Activated CD8-positive, alpha-beta memory T cell treated with anti-CD3 and anti-CD28 coated beads for 24 hours (primary cell): Measurements from ENCODE around the gene FAM3C.
A peak's percentile ranks its signal among the peaks of the same experiment; 100 is the strongest.
"Not testable (repeated sequence)": the region's sequence is repeated elsewhere in the genome, so short reads cannot be mapped to it uniquely, and the experiment has no call there.

ENCODE experiments used
- DNase-seq: peaks from one replicate; pipeline ENCODE4 v3.0.0-alpha.2; 2020

FAM3C gene, protein sequence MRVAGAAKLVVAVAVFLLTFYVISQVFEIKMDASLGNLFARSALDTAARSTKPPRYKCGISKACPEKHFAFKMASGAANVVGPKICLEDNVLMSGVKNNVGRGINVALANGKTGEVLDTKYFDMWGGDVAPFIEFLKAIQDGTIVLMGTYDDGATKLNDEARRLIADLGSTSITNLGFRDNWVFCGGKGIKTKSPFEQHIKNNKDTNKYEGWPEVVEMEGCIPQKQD

DNA sequence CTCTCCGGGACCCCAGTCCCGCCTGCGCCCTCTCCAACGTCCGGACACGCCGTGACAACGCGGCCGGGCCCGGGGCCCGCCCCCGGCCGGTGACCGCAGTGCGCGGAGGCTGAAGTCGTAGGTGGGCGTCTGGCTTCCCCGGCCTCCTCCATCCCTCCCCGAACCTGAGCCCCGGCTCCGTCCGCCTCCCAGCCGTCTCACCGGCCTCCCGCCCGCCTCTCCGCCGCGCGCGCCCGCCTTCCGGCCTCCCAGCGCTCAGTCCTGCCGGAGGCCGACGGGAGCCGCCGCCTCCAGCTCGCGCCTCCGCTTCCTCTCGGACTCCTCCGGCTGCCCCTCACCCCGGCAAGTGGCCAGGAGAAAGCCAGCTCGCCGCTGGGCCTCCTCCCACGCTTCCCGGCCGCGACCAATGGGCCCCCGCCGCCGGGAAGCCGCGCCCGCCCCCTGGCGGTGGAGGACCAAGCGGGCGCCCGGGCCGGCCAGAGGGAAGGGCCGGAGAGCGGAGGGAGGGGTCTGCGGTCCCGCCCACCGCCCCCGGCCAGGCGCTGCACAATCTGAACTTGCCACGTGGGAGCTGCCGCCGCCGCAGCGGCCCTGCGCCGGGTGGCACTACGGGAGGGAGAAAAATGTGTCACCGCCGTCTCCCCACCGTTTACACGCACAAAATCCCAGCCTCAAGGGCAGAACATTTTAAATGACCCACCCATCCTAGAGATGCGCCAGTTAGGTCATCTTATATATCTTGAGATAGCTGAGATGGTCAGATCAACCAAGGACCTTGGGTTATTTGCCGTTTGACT, at the start of gene FAM3C:
Gene FAM3C (minus strand): TSS at position 348 of the 797 bp plus-strand sequence. CDS start 13,339 bp downstream, outside the sequence.
- peak; percentile 96 for DNase-seq

DNA sequence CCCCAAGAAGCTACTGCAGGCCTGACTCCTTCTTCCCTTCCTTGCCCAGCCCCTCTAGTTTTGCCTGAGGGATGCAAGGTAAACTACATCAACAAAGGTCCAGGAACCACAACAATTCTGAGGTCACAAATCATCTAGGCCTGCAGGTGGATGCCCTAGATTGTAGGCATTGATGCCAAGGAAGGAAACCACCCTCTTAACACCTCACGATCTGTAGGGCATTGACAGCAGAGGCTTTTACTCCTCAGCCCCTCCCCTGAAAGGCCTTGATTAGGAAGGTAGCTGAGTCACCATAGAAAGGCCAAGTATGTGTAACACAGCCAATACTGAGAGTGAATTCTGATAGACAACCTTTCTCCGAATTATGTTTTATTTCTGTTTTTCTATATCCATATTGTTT, 46.7 kb upstream of the FAM3C start:
- no peak for DNase-seq

DNA sequence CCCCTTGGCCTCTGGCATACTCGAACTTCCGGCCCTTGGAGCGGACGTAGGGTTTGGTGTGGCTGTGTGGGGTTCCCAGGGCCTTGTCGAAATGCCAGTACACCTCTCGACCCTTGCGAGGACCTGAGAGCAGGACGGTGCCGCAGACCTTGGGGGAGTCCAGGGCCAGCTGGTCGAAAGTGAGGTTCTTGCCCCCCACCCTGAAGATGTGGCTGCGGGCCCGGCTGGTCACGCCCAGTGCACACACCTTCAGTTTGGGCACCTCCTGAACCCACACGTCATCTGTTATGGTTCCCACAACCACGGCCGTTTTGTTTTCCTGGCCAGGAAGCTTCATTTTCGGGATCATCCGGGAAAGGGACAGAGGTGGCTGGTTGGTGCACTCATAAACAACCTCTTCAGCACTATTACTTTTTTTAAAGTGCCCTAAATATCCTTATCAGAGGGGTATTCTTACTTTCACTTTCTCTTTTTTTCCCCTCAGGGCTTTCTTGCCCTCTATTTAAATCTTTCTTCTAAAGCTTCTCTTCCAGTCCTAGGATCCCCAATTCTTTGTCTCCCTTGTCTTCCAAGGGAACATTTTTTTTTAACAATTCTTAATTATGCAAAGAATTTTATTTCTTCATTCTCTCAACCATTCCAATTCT, 44.9 kb upstream of the FAM3C start:
- DNase-seq = no peak

DNA sequence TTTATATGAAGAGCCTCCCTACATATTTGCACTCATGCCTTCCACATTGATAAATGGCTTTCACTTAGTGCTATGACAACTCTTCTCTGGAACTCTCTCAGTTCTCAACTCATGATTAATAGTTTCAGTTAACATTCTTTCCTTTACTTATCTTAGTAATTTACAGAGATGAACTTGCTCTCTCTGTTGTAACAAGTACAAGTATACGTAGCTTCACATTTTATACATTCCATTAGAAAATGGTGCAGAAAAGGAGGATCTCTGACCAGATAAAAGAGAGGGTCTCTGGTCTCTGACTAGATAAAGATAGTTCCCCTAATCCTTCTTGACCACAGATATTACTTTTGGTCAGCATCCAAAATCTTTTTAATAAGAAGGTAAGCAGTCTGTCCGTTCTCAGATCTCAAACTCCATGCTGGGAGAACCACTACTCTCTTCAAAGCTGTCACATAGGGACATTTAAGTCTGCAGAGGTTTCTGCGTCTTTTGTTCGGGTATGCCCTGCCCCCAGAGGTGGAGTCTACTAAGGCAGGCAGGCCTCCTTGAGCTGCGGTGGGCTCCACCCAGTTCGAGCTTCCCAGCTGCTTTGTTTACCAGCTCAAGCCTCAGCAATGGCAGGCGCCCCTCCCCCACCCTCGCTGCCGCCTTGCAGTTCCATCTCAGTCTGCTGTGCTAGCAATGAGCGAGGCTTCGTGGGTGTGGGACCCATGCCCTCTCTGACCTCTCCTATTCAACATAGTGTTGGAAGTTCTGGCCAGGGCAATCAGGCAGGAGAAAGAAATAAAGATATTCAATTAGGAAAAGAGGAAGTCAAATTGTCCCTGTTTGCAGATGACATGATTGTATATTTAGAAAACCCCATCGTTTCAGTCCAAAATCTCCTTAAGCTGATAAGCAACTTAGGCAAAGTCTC, 42.2 kb upstream of the FAM3C start:
- DNase-seq = peak; percentile 78

- DNase-seq = no peak
Observed at GRCh38 chr7:121437470-121437869, 41.4 kb upstream of the FAM3C start.

DNA sequence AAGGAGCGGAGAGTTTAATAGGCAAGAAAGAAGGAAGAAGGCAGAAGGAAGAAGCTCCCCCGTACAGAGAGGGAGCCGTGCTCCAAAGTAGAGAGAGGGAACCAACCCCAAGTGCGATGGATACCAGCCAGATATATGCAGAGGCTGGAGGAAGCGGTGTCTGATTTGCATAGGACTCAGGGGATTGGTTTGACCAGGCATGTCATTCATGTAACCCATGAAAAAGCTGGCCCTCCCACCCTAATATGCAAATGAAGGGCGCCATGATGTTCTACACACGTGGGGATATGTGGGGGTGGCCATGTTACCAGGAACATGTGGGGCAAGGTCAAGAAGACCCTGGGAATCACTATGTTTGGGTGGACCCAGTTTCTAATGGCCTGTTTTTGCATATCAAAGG, 40.6 kb upstream of the FAM3C start:
- no peak for DNase-seq

DNA sequence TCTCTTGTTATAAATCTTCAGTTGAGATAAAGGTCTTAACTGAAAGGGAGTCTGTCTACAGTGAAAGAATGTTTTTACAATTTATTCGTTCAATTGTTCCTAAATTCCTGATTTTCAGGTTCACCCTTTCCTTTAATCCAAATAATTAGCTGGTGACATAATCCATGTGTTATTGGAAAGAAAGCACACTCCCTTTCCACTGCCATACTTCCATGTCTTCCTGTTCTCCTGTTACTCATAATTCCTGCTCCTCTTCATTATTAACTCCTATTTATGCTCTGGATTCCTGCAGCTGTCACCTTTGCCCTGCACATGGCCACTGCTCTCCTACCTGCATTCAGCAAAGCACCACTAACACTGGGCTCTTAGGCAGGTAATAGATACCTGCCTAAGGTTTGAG, 40.0 kb upstream of the FAM3C start:
- no peak for DNase-seq

- DNase-seq = no peak
Observed at GRCh38 chr7:121433775-121434174, 37.7 kb upstream of the FAM3C start.

- DNase-seq = not testable (repeated sequence)
Observed at GRCh38 chr7:121432486-121432885, 36.4 kb upstream of the FAM3C start.

DNA sequence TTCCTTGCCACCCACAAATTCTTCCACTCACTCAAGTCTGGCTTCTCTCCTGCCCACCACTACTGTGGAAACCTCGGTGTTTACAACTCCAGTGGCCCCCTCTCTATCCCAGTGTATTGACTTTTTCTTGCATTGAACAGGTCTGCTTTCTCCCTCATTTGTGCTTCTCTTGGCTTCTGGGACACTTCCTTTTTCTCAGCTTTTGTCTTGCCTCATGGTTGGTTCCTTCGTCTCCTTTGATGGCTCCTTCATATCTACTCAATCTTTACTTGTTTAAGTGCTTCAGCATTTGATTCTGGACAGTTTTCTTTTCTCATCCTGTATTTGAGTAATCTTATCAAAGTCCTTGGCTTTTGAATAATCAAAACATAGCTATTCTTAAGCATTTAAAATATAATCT, 35.9 kb upstream of the FAM3C start:
- DNase-seq = no peak

DNA sequence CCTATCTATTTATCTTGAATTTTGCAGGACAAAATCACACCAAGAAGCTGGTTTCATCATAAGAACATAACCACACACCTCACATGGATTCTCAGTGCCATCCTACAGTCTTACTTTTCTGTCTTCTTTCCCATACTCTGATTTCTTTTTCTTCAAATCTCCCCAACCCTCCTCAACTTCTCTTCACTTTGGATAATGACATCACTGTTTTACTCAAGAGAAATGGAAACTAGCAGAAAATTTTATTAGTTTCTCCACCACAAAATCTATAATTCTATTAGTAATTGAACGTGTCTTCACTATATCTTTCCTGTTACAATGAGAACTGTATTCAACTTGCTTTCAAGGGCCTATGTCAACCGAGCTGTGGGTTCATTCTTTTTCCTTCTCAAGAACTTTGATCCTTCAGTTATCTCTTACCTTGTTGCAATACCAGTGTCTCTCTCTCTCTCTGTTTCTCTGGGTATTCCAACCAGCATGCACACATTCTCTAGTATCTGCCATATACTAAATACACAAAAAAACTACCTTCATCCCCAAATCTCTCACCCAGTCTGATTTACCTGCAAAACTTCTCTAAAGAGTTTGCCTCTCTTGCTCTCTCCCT, 35.4 kb upstream of the FAM3C start:
- DNase-seq = no peak

- no peak for DNase-seq
Observed at GRCh38 chr7:121430558-121430957, 34.5 kb upstream of the FAM3C start.

DNA sequence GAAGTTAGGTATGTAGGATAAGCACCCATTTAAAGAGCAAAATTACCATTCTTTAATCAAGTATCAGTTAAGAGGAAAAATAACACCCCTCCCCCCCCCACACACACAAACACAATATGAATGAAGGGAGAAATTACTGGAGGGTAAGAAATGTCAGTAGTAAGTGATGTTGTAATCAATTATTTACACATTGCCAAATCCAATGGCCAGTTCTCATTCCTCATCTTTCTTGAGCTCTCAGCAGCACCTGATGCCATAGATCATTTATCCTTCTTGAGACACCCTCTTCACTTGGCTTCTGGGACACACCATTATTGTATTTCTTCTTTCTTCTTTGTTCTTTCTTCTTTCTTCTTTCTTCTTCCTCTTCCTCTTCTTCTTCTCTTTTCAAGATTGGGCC, 33.7 kb upstream of the FAM3C start:
- DNase-seq = no peak

DNA sequence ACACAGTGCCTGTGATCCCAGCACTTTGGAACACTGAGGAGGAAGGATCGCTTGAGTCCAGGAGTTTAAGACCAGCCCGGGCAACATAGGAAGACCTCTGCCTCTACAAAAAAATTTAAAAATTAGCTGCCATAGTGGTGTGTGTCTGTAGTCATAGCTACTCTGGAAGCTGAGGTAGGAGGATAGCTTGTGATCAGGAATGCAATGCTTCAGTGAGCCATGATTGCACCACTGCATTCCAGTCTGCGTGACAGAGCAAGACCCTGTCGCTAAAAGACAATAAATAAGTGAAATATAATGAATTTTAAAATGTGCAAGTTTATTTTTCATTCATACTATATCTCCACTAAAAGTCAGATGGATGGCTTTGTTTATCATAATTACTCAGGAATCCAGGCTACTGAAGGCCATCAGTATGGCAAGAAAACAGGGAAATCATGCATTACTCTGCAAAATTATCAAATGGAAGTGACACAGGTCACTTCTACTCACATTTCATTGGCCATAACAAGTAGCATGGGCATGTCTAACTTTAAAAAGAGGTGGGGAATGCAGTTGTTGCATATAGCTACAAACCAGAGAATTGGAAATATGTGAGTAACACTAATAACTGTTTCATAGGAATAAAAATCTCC, 32.9 kb upstream of the FAM3C start:
- no peak for DNase-seq

- not testable (repeated sequence) for DNase-seq
Observed at GRCh38 chr7:121421743-121422142, 25.6 kb upstream of the FAM3C start.

- no peak for DNase-seq
Observed at GRCh38 chr7:121420976-121421375, 24.9 kb upstream of the FAM3C start.

- DNase-seq = no peak
Observed at GRCh38 chr7:121419201-121420148, 23.4 kb upstream of the FAM3C start.

GRCh38 chr7:121416533-121416932, 20.4 kb upstream of the FAM3C start:
- DNase-seq = no peak

DNA sequence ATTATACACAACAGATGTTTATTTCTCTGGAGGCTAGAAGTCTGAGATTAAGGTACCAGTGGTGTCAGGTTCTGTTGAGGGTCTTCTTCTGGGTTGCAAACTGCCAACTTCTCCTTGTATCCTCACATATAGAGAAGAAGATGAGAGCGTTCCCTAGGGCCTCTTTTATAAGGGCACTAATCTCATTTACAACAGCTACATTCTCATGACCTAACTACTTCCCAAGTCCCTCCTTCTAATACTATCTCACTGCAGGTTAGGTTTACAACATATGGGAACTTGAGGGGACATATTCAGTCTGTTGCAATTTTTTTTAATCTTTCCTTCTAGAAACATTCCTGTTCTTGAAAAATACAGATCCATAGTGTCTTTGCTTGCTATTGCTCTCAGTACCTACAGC, 18.3 kb upstream of the FAM3C start:
- no peak for DNase-seq

DNA sequence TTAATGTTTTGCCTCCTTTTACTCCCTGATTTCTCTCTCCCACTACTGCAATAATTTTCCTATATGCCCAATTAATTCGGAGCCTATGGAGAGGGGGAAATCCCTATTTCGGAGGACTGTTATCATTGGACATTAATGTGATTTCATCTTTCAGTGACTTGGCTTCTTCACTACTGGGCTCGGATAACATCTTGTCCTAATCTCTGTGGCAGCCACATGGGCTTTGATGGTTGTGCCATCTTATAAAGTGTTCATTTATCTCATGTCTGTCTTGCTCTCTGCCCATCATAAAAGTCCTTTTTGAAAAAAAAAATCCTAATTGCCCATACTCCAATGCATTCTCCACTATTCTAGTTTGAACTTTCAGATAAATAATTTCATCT, 15.5 kb upstream of the FAM3C start:
- DNase-seq = no peak
